ENCODE measurements around the gene ST6GALNAC3.
"Not testable (repeated sequence)": the region's sequence is repeated elsewhere in the genome, so short reads cannot be mapped to it uniquely, and the experiment has no call there.

Gene ST6GALNAC3

GRCh38 chr1:76238094-76238628 is 163.6 kb downstream of the ST6GALNAC3 start:
- TF ChIP-seq JUND (IDR thresholded peaks at IDR 0.05; ENCODE audit: low read depth) = no peak
- no peak for DNase-seq (ENCODE audit: low read depth in 1 of 2, low spot score in 1 of 2)
- in situ Hi-C loops (cut with HindIII; ENCODE audit: low pct_unique_long_range_greater_than_20kb, low sequenced_read_pairs) = no loop called here

GRCh38 chr1:76239470-76239918 is 164.9 kb downstream of the ST6GALNAC3 start:
- no peak for TF ChIP-seq JUND (IDR thresholded peaks at IDR 0.05; ENCODE audit: low read depth)
- DNase-seq (ENCODE audit: low read depth in 1 of 2, low spot score in 1 of 2) = no peak
- in situ Hi-C loops (cut with HindIII; ENCODE audit: low pct_unique_long_range_greater_than_20kb, low sequenced_read_pairs) = no loop called here

- TF ChIP-seq JUND (IDR thresholded peaks at IDR 0.05; ENCODE audit: low read depth) = no peak
- no peak for DNase-seq (ENCODE audit: low read depth in 1 of 2, low spot score in 1 of 2)
- in situ Hi-C loops (cut with HindIII; ENCODE audit: low pct_unique_long_range_greater_than_20kb, low sequenced_read_pairs) = no loop called here
Observed at GRCh38 chr1:76240316-76240715, 165.8 kb downstream of the ST6GALNAC3 start.

GRCh38 chr1:76242587-76242986 is 168.0 kb downstream of the ST6GALNAC3 start:
- DNase-seq (ENCODE audit: low read depth in 1 of 2, low spot score in 1 of 2); in situ Hi-C loops (cut with HindIII; ENCODE audit: low pct_unique_long_range_greater_than_20kb, low sequenced_read_pairs): not testable (repeated sequence)

GRCh38 chr1:76247261-76247852 is 172.8 kb downstream of the ST6GALNAC3 start:
- in situ Hi-C loops (cut with HindIII; ENCODE audit: low pct_unique_long_range_greater_than_20kb, low sequenced_read_pairs) = no loop called here

GRCh38 chr1:76250271-76250670 is 175.7 kb downstream of the ST6GALNAC3 start:
- in situ Hi-C loops (cut with HindIII; ENCODE audit: low pct_unique_long_range_greater_than_20kb, low sequenced_read_pairs) = no loop called here
- TF ChIP-seq JUND (IDR thresholded peaks at IDR 0.05; ENCODE audit: low read depth) = no peak
- no peak for DNase-seq (ENCODE audit: low read depth in 1 of 2, low spot score in 1 of 2)

More at GRCh38 chr1:76247261-76247852, 172.8 kb downstream of the ST6GALNAC3 start:
- no peak for TF ChIP-seq JUND (IDR thresholded peaks at IDR 0.05; ENCODE audit: low read depth)
- DNase-seq (ENCODE audit: low read depth in 1 of 2, low spot score in 1 of 2) = no peak

GRCh38 chr1:76252431-76252830 is 177.9 kb downstream of the ST6GALNAC3 start:
- in situ Hi-C loops (cut with HindIII; ENCODE audit: low pct_unique_long_range_greater_than_20kb, low sequenced_read_pairs) = no loop called here
- TF ChIP-seq JUND (IDR thresholded peaks at IDR 0.05; ENCODE audit: low read depth) = no peak
- DNase-seq (ENCODE audit: low read depth in 1 of 2, low spot score in 1 of 2) = no peak

- DNase-seq (ENCODE audit: low read depth in 1 of 2, low spot score in 1 of 2) = no peak
- no peak for TF ChIP-seq JUND (IDR thresholded peaks at IDR 0.05; ENCODE audit: low read depth)
- in situ Hi-C loops (cut with HindIII; ENCODE audit: low pct_unique_long_range_greater_than_20kb, low sequenced_read_pairs) = no loop called here
Observed at GRCh38 chr1:76254104-76255030, 179.8 kb downstream of the ST6GALNAC3 start.

GRCh38 chr1:76256289-76257223 is 182.0 kb downstream of the ST6GALNAC3 start:
- no peak for TF ChIP-seq JUND (IDR thresholded peaks at IDR 0.05; ENCODE audit: low read depth)
- no peak for DNase-seq (ENCODE audit: low read depth in 1 of 2, low spot score in 1 of 2)
- in situ Hi-C loops (cut with HindIII; ENCODE audit: low pct_unique_long_range_greater_than_20kb, low sequenced_read_pairs) = no loop called here

- TF ChIP-seq JUND (IDR thresholded peaks at IDR 0.05; ENCODE audit: low read depth) = no peak
- DNase-seq (ENCODE audit: low read depth in 1 of 2, low spot score in 1 of 2) = no peak
- in situ Hi-C loops (cut with HindIII; ENCODE audit: low pct_unique_long_range_greater_than_20kb, low sequenced_read_pairs) = no loop called here
Observed at GRCh38 chr1:76257823-76258222, 183.3 kb downstream of the ST6GALNAC3 start.

GRCh38 chr1:76259270-76259669 is 184.7 kb downstream of the ST6GALNAC3 start:
- DNase-seq (ENCODE audit: low read depth in 1 of 2, low spot score in 1 of 2) = no peak
- in situ Hi-C loops (cut with HindIII; ENCODE audit: low pct_unique_long_range_greater_than_20kb, low sequenced_read_pairs) = no loop called here
- TF ChIP-seq JUND (IDR thresholded peaks at IDR 0.05; ENCODE audit: low read depth) = no peak

- no peak for DNase-seq (ENCODE audit: low read depth in 1 of 2, low spot score in 1 of 2)
- no peak for TF ChIP-seq JUND (IDR thresholded peaks at IDR 0.05; ENCODE audit: low read depth)
- in situ Hi-C loops (cut with HindIII; ENCODE audit: low pct_unique_long_range_greater_than_20kb, low sequenced_read_pairs) = no loop called here
Observed at GRCh38 chr1:76260279-76260678, 185.7 kb downstream of the ST6GALNAC3 start.

Measured in T47D (cell line).